HG02973 (cell line): ENCODE results near the gene TNRC6A.
"Not testable (repeated sequence)": the region's sequence is repeated elsewhere in the genome, so short reads cannot be mapped to it uniquely, and the experiment has no call there.

ENCODE experiments used
- ATAC-seq: cut with Tn5 transposase; IDR thresholded peaks from one replicate; pipeline ENCODE4 v1.9.1; 2021; ENCODE audit warnings: moderate library complexity; ENCODE audit not compliant: unreplicated experiment

The TNRC6A gene

DNA sequence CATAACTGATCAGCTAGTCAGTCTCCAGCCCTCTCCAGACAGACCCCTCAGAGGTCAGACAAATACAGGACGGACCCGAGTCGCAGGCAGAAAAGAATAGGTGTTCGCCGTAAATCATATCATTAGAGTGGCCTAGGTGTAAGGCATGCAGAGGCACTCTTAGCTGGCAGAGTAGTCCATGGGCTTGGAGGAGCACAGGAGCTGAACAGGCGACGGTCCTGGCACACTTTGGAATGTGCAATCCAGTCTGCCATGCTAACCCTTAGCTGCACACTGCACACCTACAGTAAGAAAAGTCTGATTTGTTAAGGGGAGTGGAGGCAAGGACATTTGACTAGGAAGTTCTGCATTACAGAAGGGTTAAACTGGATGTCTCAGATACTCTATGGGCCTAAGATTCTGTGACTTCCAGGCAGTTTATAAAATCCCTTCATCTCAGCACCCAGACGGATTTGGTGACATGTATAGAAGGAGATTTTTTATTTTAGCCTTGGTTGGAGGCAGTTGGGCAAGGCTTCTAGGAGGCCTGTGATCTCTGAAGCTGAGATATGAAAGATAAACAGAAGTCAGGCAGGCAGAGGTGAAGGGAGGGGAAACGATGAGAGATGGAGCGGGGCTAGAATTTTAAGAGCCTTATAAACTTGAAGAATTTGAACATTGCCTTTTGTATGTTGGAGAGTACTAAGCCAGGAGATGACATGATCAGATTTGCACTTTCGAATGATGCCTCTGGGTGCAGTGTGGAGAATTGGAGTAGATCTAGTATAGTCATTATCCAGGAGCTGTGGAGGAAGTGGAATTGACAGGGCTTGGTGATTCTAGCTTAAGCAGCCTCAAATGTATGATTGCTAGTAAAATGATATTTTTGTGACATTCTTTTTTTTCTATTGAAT, 81.7 kb downstream of the TNRC6A start:
- ATAC-seq, result no peak

DNA sequence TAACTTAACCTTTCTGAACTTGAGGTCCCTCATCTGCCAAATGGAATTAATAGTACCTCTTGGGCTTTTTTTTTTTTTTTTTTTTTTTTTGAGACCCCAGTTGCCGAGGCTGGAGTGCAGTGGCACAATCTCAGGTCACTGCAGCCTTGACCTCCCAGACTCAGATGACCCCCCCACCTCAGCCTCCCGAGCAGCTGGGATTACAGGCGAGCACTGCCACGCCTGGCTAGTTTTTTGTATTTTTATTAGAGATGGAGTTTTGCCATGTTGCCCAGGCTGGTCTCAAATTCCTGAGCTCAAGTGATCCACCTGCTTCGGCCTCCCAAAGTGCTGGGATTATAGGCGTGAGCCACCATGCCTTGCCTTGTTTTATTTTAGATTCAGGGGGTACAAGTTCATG, 83.4 kb downstream of the TNRC6A start:
- not testable (repeated sequence) for ATAC-seq

GRCh38 chr16:24815021-24815420, 85.6 kb downstream of the TNRC6A start:
- no peak for ATAC-seq

DNA sequence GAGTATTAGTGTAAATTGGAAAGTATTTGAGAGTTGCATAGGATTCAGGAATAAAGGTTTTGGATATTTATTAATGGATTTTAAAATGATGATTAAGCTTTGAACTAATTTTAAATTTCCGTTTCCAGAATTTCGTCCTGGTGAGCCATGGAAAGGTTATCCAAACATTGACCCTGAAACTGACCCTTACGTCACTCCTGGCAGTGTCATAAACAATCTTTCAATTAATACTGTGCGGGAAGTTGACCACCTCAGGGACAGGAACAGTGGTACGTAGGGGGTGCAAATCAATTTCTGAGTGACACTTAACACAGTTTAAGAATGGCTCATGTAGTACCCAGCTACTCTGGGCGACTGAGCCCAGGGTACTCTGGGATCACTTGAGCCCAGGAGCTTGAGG, 87.2 kb downstream of the TNRC6A start:
- no peak for ATAC-seq

DNA sequence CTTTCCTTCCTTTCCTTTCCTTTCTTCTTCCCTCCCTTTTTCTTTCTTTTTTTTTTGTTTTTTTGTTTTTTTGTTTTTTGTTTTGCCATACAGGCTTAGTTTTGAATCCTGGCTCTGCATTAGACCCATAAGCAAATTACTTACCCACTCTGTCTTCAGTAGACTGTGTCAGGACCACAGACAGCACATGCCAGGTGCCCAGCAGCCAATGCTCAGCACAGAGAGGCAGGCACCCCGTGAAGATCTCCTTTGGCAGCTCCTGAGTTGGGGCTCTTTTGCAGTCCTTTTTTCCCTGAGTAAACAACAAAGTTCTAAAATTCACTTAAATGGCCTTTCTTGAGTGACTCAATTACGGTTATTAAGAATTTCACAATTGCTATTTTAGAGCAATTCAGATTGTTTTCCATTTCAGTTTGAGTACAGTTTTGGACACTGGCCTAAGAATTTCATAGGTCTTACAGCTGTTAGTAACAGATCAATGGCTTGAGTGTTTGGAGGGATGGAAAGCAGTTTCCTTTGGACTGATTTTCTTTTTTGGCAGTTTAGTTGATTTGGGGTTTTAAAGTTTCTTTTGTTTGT, 90.1 kb downstream of the TNRC6A start:
- no peak for ATAC-seq

GRCh38 chr16:24820522-24820921, 91.1 kb downstream of the TNRC6A start:
- ATAC-seq, result no peak

GRCh38 chr16:24821129-24821528, 91.7 kb downstream of the TNRC6A start:
- no peak for ATAC-seq

DNA sequence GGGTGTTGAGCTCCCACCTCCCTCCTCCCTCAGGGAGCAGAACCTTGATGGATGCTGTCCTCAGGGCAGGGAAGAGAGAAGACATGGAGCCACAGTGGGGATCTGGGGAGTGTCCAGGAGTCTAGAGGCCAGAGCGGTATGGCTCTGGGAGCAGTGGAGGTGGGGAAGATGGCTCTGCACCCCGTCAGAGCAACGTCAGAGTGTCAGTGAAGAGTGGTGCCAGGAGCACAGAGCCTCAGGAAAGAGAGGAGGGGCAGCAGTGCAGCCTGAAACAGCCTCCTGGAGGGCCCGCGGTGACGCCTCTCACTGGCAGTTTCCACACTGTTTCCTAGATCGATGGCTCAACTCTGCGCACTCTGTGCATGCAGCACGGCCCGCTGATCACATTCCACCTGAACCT, 93.1 kb downstream of the TNRC6A start:
- ATAC-seq, result no peak

DNA sequence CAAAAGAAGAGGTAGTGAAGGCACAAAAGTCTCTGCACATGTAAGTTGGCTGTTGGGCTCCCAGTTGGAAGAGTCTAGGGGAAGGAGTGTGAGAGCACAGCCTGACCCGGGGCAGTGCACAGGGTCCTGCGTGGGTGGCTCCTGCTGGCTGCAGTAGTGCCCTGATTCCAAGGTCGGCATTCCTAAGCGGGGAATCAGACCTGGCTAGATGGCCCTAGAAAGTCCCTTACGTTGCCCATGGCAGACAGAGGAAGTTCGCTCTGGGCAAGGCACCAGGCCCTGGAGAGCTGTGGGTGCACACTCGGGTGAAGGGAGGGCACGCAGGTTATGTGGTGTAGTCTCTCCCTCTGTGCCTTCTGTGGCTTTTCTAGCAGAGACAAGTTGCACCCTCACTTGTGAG, 93.5 kb downstream of the TNRC6A start:
- no peak for ATAC-seq

DNA sequence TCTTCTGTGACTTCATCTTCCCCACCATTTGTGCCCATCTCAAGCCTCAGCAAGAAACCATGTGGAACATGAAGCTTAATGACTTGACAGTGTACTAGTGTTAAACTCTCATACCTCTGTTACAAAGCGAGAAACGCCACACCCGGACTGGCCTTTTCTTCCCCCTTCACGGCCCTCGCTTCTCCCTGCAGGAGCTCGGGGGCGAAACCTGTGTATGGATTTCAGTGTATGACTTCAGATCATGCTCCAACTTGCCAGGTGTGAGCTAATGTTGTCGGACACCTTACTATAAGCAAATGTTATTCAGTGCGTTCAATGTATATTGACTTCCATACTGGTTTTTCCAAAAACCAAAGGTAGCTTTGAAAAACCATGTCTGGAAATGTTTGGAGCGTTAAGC, 96.2 kb downstream of the TNRC6A start:
- ATAC-seq, result no peak

- no peak for ATAC-seq
These were observed 96.7 kb downstream of the TNRC6A start for GRCh38 chr16:24826096-24826690.

GRCh38 chr16:24826817-24827566, 97.5 kb downstream of the TNRC6A start:
- no peak for ATAC-seq

GRCh38 chr16:24829153-24829552, 99.7 kb downstream of the TNRC6A start:
- ATAC-seq, result no peak

DNA sequence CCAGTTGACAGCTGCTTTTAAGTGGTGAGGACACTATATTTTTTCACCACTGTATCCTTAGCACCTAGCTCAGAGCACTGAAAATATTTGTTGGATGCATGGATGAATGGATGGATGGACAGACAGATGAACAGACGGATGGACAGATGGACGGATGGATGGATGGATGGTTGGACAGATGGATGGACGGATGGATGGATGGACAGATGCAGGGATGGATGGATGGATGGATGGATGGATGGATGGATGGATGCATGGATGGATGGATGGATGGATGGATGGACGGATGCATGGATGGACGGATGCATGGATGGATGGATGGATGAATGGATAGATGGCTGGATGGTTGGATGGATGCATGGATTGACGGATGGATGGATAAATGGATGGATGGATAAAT, 103.9 kb downstream of the TNRC6A start:
- no peak for ATAC-seq

DNA sequence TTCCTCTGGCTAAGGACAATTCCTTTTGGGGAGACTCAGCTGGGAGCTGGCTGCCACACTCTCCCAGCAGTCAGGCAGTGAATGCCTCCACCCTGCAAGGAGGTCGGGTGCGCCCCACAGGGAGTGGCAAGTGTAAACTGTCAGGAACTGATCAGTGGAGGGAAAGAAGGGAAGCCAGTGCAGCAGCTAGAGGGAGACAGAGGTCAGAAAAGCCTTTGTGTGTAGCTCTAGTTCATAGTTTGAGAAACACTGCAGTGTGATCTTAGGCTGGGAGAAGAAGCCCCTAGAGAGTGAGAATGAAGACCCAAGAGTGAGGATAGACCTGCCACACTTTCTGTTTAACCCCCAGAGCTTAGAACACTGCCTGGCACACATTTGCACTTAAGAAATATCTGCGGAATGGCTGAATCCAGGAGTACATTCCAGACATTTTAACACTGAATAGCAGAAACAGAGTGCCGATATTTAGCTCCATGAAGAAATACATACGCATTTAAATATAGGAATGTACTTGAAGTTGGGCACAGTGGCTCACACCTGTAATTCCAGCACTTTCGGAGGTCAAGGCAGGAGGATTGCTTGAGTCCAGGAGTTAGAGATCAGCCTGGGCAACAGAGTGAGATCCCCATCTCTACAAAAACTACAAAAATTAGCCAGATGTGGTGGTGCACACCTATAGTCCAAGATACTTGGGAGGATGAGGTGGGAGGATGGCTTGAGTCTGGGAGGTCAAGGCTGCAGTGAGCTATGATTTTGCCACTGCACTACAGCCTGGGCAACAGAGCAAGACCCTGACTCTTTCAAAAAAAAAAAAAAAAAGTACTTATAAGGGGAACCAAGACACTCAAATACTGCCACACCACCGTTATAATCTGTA, 105.2 kb downstream of the TNRC6A start:
- no peak for ATAC-seq

DNA sequence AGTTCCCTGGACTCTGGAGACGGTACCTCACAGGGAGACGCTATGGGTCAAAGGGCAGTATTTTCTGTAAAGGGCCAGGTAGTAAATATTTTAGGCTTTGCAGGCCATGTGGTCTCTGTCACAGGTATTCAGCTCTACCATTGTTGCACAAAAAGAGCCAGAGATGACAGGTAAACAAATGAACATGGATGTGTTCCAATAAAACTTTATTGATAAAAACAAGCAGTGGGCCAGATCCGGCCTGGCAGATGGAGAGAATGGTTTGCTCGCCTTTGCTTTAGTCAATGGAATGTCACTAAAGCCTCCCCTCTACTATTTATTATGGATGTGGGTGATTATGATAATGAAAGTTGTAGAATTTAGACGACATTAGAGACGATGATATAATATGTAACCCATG, 107.4 kb downstream of the TNRC6A start:
- no peak for ATAC-seq

- ATAC-seq, result no peak
These were observed 108.5 kb downstream of the TNRC6A start for GRCh38 chr16:24837969-24838368.

- no peak for ATAC-seq
These were observed 109.3 kb downstream of the TNRC6A start for GRCh38 chr16:24838554-24839266.

- ATAC-seq, result no peak
These were observed 110.0 kb downstream of the TNRC6A start for GRCh38 chr16:24839347-24839972.
